Hematopoietic multipotent progenitor cell treated with erythropoietin and hydrocortisone succinate and interleukin-3 and kit ligand, for 4 days (in vitro differentiated cells): ENCODE results near the gene MYO5A.

Source experiments
- DNase-seq: peaks from one replicate; pipeline ENCODE4 v3.0.0-alpha.2; 2015

Gene MYO5A

DNA sequence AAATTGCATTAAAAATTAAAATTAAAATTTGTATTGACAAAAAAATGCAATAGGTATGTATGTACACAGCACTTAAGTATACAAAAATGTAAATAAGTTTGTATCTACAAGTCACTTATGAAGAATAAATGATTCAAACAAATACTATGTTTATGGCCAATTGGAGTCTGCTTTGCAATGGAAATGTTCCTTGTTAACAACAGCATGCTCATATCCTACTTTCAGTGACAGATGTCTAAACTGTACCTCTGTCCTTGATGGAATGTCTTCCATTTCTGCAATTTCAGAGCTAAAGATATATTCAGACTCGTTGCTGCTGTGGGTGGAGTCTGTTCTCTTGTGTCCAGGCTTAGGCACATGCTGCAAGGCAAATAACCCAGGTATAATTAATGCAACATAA is 169.0 kb downstream of the MYO5A start:
- DNase-seq: no peak

DNA sequence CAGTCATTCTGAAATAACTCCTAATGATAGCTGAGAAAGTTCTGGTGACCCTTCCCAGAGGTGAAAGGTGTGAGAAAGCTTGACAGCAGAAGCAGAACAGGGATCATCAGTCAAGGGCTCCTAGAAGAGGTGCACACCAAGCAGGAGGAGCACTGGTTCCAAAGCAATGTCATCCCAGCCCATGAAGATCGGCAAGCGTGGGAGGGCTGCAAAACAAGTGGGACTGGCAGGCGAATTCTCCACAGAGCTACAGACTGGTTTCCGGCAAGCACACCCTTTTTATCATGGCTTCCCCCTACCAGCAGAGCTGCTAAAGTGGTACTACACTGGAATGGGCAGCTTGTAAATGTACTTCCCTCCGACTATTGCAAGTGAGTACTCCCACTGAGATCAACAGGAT is 170.7 kb downstream of the MYO5A start:
- DNase-seq: no peak

DNA sequence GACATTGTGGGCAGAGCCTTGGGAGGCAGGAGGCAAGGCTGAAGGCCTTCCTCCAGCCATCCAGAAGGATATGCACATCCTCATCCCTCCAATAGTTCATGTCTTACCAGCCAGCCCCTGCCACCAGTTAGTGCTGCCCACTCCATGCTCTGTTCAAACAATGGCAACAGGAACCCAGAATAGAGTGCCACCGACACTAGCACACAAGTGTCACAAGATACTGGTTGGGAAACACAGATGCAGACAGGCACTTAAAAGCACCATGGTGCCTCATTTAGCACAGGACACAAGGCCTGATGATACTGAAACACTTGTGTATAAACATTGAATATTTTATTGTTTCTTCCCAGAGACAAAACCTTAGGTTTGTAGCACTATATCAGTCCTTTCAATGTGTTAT is 176.6 kb downstream of the MYO5A start:
- no peak for DNase-seq

DNA sequence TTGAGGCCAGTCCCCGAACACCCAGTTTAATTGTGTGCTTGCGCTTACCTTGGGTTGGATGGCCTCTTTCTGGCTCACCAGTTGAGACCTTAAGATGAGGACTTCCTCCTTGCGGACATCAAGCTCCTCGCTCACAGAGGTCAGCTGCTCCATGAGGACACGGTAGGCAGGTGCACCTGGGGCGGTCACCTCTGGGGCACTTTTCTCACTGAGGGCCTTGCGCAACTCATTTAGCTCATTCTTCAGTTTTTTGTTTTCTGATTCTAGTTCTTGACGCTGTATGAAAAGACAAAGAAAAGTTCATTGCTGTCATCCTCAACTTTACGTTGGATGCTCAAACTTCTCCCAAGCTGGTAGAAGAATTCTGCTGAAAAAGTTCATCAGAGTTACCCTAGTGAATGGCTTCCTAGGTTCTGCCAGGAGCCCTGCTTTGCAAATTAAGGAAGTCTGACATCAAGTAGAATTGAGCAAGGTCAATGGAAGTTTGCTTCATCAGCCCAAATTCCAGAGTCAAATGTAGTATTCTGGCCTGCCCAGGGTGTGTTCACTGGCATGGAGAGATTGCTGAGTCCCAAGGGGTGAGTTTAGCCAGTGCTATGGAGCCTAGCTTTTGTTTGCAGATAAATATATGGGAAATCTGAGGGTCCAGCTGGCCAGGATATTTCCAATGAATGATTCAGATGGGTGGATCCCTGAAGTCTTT is 177.3 kb downstream of the MYO5A start:
- DNase-seq: no peak

DNA sequence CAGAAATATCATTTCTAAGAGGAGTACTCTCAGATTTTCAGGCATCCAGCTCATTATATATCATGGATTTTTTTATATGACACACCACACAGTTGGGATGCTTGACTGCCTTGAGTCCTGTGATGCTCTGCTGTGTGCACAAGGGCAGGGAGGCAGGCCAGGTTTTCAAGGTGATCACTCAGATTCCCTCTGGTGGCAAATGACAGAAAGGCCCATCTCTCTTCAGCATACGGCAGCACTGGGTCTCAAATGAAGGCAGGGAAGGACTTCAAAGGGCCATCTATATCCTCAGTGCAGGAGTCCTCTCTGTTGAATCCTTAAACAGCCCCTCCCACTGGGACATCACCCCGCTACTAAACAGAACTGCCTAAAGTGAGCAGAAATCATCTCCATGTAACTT is 178.3 kb downstream of the MYO5A start:
- no peak for DNase-seq

DNA sequence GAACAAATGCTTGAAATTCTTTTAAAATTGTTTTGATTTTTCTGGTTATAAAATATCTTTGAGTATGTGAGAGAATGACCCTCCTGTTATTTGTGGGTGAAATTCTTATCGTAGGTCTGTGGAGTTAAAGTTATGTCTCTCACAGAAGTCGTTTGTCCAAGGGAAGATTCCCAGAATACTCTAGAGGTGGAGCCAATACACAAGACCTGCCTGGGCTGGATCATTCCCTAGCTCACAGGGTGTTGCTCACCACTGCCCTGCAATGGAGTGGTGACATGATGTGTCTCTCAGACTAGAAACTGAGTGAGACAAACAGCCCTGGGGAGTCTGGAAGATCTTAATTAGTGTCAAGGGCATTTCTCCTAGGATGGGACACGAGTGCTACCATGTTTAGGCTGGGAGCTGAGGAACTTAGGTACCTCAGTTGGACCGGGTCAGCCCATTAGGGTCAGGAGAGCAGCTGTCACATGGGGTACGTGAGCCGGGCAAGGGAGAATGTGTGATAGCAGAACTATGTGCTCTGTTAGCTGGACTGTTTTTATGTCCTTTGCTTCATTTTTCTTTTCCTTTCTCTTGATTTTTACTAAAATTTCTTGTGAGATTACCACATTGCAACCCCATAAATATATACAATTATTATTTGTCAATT is 179.5 kb downstream of the MYO5A start:
- DNase-seq: no peak

DNA sequence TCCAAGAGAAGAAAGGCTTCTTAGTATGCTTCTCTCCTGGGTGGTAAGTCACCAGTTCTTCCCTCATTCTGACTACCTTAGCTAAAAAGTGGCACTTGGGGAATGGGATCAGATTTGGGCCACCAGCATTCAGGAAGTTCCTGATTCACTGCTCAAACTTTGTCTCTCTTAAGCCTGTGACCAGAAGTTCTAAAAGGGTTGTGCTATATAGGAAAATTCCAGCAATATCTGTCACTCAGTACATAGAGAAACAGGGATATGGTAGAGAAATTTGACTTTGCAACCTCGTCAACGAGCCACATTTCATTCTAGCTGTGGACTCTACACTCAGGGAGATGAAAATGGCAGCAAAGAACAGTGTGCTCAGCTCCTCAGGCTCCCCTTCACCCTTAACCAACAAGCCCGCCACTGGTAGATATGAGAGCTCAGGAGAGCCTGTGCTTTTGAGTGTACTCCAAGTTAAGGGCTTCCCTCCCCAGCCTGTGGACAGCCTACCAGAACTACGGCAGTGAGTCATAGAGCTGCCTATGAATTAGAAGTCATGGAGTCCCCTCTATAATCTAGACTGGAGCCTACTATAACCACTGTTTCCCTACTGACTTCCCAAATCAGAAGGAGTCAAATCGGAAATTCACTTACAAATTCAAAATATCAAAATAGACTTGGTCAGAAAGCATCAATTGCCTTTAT is 180.5 kb downstream of the MYO5A start:
- no peak for DNase-seq

DNA sequence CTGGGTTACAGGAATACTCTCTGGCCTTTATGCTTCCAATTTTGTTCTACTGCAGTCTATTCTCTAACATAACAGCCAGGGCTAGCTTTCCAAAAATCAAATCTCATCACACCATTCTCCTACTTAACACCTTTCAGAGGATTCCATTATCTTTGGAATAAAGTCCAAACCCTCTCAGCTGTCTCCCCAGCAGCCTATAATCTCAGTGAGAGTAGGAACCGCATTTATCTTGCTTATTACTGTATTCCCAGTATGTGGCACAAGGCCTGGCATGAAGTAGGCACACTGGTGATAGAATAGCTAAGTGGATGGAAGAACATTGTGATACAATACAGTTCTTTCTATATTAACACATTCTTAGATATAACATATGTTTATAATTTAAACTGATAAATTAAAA is 184.1 kb downstream of the MYO5A start:
- DNase-seq: no peak

DNA sequence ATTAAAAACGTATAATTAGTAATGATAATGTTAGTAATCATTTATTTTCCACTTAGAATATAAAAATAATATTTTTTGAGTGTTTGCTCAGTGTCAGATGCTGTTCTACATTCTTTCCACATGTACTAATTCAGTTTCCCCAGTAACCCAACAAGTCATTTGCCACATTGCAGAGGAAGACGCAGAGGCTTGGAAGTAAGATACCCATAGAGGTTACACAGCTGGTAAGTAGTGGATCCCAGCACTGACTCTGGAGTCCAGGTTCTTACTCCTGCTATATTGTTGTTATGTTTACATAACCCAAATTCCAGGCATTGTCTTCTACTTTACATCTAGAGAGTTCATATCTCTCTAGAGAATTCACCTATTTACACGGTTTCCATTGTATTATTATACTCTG is 184.8 kb downstream of the MYO5A start:
- DNase-seq: no peak

DNA sequence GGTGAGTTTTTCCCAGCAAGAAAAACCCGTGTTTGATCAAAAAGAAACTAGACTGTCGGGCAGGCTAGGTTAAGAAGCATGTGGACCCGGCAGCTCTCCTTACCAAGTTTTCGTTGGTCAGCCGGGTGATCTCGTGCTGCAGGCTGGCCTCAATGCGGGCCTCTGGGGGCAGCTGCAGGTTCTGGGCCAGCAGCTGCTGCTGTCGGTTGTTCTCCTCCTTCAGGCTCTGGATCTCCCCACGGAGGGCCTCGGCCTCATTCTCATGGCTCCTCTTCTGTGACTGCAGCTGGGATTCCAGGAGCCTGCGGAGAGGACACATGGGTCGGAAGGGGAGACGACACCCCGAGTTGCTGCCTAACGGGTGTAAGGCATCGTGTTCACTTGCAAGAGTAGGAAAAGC is 188.6 kb downstream of the MYO5A start:
- DNase-seq: no peak

DNA sequence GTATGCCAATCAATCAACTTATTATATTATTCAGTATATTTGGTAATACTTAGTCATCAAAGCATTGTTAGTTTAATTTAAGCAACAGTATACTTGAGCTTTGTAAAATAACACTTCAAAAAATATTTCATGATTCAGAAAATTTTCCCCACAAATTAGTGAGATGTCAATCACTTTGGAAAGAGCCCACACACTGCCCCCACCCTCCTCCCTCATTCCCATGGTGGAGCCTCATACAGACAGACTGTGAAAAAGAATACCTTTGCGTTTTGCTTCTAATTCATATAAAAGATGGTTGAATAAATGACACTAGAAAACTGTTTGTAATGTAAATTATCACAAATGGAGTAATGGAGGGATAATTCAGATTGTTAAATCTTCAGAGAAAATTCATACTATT is 189.8 kb downstream of the MYO5A start:
- DNase-seq: no peak

DNA sequence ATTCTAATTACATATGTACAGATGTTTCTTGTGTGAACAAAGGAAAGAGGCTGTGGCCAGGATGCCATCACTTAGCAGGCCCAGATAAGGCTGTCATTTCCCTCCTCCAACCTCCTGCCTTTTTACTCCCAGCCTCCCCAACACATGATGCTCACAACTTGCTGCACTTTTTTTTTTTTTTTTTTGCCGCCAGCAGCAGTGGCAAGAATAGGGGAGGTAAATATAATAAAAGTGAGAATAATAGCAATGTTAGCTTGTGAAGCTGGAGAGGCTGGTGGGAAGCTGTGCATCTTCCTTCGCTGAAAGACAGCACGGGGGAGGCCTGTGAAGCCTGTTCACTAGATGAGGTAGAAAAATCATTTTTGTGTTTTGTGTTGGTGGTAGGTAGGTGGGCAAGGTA is 190.6 kb downstream of the MYO5A start:
- no peak for DNase-seq

DNA sequence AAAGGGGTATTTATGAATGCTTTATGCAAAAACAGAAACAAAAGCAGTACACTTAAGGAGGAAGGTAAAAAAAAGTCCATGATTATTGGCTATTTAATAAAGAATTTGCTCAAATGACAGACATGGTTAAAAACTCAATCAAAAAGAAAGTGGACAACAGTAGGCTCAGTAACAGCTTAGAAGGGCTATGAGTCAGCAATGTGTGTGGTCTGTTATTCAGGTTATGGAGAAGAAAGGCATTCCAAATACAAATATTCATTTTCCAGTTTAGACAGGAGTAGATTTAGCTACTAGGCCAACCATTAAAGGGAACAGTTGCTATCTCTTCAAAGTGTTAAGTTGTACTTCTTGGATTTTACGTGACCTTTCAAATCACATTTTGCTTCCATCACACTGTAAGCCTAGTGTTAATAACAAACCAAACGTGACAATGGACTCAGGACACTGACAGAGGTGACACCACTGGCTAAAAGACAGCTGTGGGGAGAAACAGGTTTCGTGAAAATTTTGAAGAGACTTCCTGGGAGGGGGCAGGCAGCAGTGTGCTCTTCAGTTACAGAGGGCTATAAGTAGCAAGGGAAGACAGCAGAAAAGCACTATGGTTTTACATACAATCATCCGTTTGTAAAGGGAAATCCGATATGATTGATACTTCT is 191.4 kb downstream of the MYO5A start:
- no peak for DNase-seq

- DNase-seq: peak; percentile 27
Observed at GRCh38 chr15:52336529-52336928, 192.2 kb downstream of the MYO5A start.

DNA sequence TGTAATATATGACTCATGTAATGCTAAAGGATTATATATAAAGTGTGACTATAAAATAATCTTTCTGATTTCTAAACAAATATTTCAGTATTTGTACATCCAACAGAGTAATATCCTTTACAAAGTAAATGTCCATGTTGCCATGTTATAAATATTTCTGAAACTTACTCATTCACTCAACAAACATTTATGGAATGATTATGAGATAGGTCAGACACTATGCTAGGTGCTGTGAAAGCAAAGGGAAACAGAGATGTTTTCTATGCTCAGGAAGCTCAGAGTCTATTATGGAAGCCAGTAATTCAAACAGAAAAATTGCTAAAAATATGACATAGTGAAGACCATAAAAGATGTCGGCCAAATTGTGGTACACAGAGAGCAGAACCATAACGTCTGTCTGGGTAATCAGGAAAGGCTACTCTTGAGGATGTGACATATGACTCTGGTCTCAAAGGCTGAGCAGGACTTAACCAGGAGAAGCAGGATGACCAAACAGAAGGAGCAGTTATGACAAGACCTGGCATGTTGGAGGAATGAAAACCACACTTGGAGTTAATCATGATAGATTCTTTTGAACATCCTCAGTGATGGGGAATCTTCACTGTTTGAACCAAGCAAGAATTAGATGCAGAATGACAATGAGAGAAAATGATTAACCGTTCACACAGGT is 194.1 kb downstream of the MYO5A start:
- DNase-seq: no peak

DNA sequence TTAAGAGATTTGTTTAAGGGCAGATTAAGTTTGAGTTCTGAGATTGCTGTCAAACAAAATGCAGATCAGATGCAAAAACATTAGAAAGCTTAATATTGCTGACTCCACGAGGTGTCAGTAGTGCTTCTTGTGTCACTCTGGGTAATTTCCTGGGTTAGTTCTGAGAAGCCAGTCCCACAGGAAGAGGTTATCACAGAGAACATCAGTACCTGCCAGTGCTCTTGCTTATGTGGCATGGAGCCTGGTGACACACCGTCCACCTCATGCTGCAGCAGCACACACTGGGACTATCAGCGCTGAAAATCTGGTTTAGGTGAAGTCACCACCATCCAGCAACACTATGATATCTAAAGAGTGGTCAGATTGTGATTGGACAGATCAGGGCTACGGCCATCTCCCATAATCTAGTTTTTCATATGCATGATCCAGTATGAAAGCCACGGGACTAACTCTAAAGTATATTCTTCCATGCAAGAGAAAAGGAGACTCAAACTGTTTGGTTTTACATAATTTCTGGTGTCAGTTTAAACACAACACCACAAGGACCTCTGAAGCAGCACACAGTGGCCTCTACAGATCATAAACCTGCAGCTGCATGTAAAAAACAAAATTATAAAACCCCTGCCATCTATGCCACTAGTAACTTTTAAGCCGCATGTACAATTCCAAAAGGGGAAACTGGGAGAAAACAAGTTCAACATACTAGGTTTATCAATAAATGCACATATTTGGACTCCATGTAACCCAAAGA is 197.0 kb downstream of the MYO5A start:
- peak; percentile 77 for DNase-seq

DNA sequence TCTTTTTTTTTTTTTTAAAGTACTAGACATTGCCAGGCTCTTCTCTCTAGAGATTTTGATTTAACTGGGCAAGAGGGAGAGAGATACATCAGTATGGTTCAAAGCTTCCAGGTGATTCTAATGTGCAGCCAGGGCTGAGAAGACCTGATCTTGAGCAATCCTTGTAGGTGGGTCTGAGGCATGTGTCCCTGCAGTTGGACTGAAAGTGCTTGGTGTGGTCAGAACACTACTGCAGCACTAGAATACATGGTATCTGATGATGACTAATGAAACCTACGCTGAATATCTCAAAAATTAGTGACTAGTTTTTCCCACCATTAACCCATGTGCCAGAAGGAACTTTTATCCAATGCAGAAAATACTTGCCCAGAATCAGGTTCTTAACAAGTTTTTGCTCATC is 198.7 kb downstream of the MYO5A start:
- no peak for DNase-seq

GRCh38 chr15:52329150-52329549 is 199.5 kb downstream of the MYO5A start:
- no peak for DNase-seq

DNA sequence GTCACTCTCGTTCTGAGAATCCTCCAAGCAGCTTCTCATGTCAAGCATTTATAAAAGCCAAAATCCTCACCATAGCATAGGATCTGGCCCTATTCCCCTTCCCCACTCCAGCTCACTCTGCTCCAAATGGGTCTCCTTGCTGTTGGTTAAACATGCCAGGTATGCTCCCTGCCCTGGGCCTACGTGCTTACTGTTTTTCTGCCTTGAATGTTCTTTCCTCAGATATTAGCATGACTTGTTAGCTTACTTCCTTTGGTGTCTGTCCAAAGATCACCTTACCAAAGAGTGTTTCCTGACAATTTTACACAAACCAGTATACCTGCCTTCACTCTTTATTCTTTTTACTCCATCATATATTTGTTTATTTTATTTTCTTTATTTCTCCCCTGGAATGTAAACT is 200.0 kb downstream of the MYO5A start:
- DNase-seq: no peak

- DNase-seq: no peak
Observed at GRCh38 chr15:52326756-52327155, 201.9 kb downstream of the MYO5A start.

GRCh38 chr15:52324109-52324508 is 204.6 kb downstream of the MYO5A start:
- no peak for DNase-seq

- no peak for DNase-seq
Observed at GRCh38 chr15:52318729-52319500, 209.8 kb downstream of the MYO5A start.
